PC-3 (cell line): ENCODE measurements around the gene ARHGEF7.

Experiments used
- EZH2 ChIP-seq: fragments of 300-600 bp; sonication (generic); IDR thresholded peaks from one replicate; pipeline ENCODE4 v1.6.1; 2017; ENCODE audit warnings: antibody characterized with exemption, mild to moderate bottlenecking, low read length; ENCODE audit not compliant: unreplicated experiment
- EZH2phosphoT487 ChIP-seq: fragments of 300-600 bp; sonication (generic); IDR thresholded peaks from 2 replicates; pipeline ENCODE4 v1.6.1; 2018; ENCODE audit warnings: mild to moderate bottlenecking, antibody characterized with exemption, low read length, borderline replicate concordance
- TF ChIP-seq, protein P1 (sequence below): fragments of 300-600 bp; sonication (generic); conservative IDR thresholded peaks from 2 replicates; pipeline ENCODE4 v1.5.1; 2017; ENCODE audit warnings: antibody characterized with exemption, low read depth, mild to moderate bottlenecking, low read length

DNA sequence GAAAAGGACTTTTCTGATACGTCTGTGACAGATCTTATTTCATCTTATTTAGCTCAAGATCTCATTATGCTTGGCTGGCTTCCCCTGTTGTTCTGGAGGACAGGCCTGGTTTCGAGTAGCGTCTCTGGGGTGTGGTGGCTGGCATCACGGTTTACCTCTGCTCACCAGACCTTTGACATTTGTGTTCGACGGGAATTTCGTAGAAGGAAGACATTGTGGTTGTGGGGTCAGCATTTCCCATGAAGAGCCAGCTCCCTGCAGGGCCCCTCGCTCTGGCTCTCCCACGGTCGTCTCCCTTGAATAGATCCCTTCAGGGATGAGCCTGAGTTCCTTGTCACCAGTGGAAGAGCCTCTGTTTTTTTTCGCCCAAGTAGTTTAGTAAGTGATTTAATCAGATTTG, 126.8 kb downstream of the ARHGEF7 start:
- TF ChIP-seq, protein P1, sequence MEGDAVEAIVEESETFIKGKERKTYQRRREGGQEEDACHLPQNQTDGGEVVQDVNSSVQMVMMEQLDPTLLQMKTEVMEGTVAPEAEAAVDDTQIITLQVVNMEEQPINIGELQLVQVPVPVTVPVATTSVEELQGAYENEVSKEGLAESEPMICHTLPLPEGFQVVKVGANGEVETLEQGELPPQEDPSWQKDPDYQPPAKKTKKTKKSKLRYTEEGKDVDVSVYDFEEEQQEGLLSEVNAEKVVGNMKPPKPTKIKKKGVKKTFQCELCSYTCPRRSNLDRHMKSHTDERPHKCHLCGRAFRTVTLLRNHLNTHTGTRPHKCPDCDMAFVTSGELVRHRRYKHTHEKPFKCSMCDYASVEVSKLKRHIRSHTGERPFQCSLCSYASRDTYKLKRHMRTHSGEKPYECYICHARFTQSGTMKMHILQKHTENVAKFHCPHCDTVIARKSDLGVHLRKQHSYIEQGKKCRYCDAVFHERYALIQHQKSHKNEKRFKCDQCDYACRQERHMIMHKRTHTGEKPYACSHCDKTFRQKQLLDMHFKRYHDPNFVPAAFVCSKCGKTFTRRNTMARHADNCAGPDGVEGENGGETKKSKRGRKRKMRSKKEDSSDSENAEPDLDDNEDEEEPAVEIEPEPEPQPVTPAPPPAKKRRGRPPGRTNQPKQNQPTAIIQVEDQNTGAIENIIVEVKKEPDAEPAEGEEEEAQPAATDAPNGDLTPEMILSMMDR = no peak
- TF ChIP-seq EZH2 = no peak
- no peak for TF ChIP-seq EZH2phosphoT487
